ENCODE results near the gene PLLP.

PLLP gene

DNA sequence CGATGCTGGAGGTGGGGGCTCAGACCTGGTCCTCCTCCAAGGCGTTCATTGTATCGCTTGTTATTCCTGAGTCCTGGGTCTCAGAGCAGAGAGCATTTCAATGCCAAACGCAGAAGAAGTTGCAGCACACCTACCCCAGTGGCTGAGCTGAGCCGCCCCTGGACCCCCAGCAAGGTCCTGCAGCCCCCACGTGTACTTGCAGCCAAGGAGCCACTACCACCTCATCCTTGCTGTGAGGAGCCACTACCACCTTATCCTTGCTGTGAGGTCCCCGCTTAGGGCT lies 13.5 kb downstream of the PLLP start:
- DNase-seq, result no peak

DNA sequence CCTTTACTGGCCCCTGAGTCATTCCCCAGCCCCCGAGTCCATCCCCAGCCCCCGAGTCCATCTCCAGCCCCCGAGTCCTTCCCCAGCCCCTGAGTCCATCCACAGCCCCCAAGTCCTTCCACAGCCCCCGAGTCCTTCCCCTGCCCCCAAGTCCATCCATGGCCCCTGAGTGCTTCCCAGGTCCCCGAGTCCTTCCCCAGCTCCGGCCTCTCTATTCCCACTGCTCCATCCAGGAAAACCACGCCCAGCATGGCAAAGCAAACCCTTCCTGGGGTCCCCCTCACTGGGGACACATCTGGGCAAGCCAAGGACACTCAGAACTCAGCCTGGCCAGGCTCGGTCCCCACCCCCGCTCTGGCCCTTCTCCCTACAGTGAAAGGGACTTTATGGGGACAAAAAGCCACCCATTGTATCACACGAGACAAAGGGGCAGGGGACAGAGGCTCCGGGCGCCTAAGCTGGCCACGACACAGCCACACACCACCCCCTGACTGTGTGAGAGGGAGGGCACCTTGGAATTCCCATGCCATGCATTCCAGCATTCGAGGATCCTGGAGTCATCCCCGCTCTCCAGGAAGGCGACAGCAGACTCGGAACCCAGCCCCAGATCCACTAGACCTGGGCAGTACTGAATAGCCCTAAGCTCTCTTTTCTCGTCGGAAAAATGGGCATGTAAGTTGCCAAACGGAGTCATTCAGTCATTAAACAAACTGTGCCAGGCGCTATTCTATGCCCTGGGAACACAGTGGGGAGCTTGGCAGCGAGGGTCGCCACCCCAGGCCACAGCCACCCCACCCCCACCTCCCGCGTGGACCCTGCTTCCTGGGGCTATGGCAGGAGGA lies 14.0 kb downstream of the PLLP start:
- no peak for DNase-seq

DNA sequence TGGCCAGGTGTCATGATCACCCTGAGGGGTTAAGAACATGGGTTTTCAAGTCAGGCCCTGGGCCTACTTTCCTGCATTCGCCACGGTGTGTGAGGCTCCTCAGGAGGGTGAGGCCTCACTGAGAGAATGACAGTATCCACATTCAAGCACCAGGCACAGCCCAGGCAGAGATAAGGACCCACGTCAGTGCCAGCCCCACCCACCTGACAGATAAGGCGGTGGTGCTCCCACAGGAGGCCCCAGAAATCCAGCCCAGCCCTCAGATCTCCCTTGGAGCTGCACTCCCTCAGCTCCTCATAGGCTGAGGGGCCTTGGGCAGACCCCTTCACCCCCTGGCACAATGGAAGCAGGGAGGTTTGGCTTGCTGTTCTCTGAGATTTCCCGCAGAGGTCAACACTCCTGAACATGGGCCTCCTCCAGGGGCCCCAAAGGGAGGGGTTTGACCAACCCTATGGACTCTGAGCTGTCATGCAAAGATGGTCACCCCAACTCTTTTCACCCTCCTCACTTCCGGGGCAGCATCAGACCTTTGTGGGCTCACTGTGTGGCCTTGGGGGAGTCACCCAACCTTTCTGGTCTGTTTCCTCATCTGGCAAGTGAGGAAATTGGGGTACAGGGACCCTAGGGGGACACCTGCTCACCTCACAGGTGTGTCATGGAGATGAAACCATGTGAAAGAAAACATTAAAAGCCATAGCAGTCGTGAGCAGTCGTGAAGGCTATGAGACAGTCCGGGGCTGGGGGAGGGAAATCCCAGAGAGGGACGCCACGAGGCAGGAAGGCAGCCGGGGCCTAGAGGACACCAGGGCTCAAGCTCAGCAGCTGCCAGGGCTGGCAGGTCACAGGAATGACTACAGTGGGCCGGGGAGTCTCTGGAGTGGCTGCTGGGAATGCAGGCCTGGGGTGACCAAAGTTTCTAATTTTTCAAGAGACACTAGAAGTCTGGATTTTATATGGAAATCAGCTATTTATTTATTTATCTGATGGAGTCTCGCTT lies 15.4 kb downstream of the PLLP start:
- DNase-seq, result no peak

GRCh38 chr16:57267343-57267742 lies 17.1 kb downstream of the PLLP start:
- peak; percentile 12 for DNase-seq

- DNase-seq, result peak; percentile 57
Observed at GRCh38 chr16:57266531-57267260, 17.8 kb downstream of the PLLP start.

DNA sequence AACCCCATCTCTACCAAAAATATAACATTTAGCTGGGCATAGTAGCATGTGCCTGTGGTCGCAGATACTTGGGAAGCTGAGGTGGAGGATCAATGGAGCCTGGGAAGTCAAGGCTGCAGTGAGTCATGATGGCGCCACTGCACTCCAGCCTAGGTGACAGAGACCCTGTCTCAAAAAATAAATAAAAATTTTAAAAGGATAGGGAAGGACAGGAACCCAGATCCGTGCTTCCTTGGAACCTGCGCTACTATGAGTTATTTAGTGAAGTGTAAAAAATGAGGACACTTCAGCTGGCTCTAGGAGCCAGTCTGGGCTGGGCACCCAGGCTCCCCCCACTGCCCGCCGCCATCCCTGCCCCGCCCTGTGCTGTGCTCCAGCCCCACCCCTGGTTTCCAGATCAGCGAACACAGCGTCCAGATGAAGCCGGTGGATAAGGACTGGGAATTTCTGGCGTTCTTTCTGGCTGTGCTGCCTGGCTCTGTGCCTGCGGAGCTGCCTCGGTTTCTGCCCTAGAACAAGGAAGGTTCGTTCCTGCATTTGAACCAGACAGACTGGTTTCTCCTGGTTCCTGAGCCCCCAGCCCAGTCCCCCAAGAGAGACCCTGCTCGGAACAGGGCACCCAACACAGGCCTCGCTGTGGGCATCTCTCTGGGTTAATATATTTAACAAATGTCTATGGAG lies 18.5 kb downstream of the PLLP start:
- no peak for DNase-seq

DNA sequence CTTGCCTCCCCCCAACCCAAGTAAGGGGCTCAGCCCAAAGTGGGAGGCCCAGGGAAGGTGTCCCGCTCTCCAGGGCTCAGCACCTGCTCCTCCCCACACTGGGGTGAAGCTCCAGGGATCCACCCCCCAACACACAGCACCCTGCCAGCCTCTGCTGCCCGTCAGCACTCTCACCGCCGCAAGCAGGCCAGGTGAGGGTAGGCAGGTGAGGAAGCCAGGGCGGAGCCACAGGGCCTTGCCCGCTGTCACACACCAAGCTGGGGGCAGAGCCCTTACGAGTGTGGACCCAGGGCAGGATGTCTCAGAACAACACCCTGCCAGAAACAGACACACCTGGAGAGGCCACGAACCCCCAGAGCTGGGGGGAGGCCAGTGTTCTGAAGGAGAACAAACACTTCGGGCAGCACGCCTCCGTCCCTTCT lies 19.5 kb downstream of the PLLP start:
- no peak for DNase-seq

DNA sequence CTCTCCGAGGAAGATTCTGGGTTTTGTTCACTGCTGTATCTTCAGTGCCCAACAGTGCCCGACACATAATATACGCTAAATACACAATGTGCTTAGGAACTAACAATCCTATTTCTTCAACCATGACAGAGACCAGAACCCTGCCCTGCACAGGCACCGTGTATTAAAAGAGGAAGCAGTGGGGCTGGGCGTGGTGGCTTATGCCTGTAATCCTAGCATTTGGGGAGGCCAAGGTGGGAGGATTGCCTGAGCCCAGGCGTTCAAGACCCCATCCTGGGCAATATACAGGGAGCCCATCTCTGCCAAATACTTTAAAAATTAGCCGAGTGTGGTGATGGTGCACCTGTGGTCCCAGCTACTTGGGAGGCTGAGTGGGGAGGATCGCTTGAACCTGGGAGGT lies 20.1 kb downstream of the PLLP start:
- no peak for DNase-seq

DNA sequence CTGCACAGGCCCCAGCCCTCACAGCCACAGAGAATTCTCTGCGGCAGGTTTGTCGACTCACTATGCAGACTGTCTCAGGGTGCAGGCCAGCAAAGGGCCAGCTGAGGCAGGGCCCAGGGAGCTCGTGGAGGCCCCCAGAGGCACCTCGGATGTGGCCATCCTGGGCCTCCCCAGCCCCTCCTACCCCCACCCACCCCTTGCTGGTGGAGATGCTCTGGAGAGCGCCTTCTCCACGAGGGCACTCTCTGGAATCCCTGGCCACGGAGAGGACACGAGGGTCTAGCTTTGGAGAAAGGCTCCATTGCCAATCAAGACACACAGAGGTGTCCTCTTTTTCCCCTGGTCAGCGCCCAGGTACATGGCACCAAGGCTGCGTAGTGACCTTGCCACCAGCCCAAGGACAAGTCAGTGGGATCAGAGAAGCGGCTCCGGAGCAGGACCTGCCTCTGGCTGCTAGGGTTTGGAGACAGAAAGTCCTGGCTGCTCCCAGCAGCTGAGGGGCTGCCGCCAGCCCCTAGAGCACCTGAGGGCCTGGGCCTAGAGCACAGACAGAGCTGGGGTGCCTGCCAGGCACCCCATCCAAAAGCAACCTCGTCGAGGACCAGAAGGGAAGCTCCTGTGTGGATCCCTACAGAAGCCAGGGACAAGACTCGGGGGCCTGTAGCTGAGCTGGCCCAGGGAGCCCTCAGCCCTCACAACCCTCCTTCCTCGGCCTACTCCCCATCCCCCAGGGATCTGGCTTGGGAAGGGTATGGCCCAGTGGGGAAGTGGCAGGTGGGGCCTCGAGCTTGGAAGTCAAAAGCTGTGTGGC lies 20.7 kb downstream of the PLLP start:
- DNase-seq, result no peak

GRCh38 chr16:57262841-57263540 lies 21.5 kb downstream of the PLLP start:
- DNase-seq, result no peak

GRCh38 chr16:57261806-57262205 lies 22.7 kb downstream of the PLLP start:
- no peak for DNase-seq

GRCh38 chr16:57260294-57260929 lies 24.1 kb downstream of the PLLP start:
- DNase-seq, result no peak

DNA sequence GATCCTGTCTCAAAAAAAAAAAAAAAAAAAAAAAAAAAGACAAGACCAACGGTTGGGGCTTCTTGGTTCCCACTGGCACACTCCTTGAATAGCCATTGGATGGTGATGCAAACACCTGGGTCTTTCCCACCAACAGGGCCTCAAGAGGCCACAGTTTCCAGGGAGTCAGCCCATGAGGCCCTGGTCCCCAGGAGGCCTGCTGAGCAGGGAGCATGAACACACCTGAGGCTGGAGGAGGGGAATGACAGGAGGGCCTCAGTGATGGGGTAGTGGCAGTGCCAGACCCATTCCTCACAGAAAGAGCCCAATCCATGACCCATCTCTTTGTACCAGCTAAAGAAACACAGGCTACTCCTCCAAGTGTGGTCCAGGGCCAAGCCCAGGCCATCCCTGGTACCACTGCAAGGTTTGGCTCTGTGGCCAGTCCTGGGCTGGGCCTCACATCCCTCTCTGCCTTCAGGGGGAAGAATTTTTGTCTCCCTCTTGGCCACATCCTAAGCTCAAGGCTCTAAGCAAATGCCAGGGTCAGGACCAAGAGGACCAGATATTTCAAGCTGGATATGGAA lies 25.5 kb downstream of the PLLP start:
- no peak for DNase-seq

- DNase-seq, result no peak
Observed at GRCh38 chr16:57258226-57258909, 26.1 kb downstream of the PLLP start.

GRCh38 chr16:57257455-57258070 lies 26.9 kb downstream of the PLLP start:
- DNase-seq, result no peak

- DNase-seq, result no peak
Observed at GRCh38 chr16:57256601-57257395, 27.7 kb downstream of the PLLP start.

DNA sequence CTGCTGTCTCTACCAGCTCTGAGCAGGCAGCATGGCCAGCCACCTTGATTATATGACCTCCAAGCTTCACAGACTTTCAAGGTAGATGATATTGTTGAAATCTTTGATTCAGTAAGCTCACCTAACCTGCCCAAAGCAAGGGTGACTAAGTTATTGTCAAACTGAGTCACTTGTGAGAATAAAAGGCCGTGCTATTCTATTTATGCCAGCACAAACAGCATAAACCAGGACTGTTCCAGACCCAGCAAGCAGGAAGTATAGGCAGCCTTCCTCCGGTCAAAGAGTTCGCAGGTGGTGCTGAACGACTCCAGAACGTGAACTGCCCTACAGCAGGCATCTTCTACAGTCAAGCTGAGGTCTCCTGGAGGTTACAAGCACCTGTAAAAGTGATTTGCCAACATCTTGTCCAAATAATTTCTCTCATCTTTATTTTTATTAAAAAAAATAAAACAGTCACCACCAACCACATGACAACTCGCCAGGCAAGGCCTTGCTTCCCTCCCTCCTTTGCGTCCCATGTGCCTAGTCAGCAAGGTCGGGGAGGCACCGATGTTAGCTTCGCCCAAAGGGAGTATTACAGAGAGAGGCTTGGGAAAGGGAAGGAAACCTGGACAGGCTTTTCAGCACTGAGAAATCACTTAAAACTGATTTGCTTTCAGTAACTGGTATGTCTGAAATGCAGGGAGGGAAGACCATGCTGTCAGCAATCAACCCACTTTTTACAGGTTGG lies 28.6 kb downstream of the PLLP start:
- DNase-seq, result no peak

GRCh38 chr16:57253466-57253865 lies 31.0 kb downstream of the PLLP start:
- DNase-seq, result no peak

Data from central memory CD4-positive, alpha-beta T cell (primary cell).